Hematopoietic multipotent progenitor cell treated with erythropoietin and hydrocortisone succinate and interleukin-3 and kit ligand, for 4 days (in vitro differentiated cells): ENCODE results near the gene REV3L.

Experiments
- DNase-seq: peaks from one replicate; pipeline ENCODE4 v3.0.0-alpha.2; 2015

The REV3L gene

DNA sequence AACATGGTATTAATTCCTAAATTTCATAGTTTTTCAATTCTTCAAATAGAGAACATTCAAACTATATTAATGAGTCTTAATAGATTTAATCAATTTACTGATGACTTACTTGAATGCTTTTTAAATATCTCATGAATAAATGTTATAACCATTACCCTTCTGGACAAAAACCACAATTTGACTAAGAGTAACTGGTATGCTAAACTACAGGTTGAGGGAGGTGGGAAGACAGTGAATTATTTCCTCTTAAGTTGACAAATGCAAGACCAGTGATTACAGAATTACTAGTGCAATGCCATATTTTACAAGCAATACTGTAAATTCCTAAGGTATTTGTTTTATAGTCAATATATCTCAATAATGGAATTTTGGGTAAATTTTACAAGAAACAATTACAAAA, 65.1 kb downstream of the REV3L start:
- DNase-seq: no peak

DNA sequence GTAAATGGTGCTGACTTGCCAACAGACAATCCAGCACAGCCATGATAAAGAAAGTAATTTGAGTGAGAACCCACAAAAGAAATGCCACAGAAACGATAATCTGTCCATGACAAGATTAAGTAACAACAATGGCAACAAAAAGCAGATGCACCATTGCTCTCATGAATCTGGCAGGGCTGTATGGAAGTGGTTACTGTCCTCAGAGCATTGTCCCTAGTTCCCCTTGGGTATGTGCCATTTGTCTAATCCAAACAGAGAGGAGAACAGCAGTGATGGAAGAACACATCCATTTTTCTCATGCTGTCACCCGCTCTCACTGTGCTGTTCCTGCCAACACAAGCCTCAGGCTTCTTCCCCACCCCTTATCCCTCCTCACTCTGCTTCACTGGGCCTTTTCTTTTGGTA, 65.8 kb downstream of the REV3L start:
- DNase-seq: peak; percentile 82

DNA sequence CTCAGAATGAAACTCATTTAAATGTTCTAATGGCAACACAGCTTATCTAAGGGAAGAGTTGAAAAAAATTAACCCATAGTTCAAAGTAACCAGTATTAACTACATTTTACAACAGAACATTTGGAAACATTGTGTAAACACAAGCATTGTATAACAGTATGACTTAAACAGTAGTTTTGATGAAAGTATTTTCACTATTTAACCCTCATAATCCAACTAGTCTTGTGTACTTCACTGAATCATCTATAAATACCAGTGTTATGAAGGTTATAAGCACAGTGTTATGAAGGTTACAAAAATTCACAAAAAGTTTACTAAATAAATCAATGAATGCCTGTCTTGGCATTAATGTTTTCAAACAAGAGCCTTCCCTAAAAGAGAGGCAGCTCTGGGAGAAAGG, 66.5 kb downstream of the REV3L start:
- no peak for DNase-seq

GRCh38 chr6:111414373-111414772, 68.6 kb downstream of the REV3L start:
- no peak for DNase-seq

- no peak for DNase-seq
Observed at GRCh38 chr6:111411978-111412566, 70.9 kb downstream of the REV3L start.

DNA sequence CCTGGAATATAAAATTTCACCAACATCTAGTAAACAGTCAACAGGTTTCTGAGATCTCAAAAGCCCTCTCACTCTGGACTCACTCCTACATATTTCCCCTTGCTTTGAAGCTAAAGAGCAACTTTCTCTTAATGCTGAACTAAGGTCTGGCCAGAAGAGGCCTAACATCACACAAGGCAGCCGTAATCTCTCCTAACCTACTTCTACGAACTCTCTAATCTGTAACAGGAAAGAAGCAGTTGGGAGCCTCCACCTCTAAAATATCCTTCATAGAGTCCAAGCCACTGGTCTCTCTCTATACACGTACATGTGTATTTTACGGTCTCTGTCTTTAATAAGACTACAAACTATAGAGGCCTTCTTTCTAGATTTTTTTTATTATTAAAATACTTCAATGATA, 72.0 kb downstream of the REV3L start:
- DNase-seq: peak; percentile 50

DNA sequence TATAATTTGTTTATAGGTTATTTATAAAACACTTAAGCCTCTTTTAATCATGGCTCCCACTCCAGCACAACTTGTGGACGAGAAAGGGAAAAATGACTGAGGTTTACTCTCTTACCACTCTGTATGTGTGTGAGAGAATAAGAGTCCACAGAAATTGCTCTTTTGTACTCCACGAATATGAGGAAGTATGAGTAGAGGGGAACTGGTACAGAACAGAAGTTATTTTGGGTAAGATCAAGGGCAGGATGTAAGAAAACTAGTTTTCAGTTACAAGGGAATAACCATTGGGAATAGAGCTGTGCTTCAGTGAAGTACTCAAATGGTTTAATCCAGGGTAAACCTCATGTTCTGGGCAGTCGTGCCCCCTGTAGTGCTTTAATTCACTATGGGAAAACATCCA, 72.6 kb downstream of the REV3L start:
- DNase-seq: peak; percentile 42

- DNase-seq: no peak
Observed at GRCh38 chr6:111409430-111409829, 73.6 kb downstream of the REV3L start.

- DNase-seq: no peak
Observed at GRCh38 chr6:111407686-111408085, 75.3 kb downstream of the REV3L start.

- DNase-seq: peak; percentile 20
Observed at GRCh38 chr6:111406200-111406721, 76.8 kb downstream of the REV3L start.

DNA sequence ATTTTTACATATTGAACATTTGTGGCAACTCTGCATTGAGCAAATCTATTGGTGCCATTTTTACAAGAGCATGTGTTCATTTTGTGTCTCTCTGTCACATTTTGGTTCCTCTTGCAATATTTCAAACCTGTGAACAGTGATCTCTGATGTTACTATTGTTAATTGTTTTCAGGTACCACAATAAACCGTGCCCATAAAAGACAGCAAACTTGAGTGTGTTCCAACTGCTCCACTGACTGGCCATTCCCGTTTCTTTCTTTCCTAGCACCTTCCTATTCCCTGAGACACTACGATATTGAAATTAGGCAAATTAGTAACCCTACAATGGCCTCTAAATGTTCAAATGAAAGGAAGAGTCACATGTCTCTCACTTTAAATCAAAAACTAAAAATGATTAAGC, 79.6 kb downstream of the REV3L start:
- DNase-seq: no peak

DNA sequence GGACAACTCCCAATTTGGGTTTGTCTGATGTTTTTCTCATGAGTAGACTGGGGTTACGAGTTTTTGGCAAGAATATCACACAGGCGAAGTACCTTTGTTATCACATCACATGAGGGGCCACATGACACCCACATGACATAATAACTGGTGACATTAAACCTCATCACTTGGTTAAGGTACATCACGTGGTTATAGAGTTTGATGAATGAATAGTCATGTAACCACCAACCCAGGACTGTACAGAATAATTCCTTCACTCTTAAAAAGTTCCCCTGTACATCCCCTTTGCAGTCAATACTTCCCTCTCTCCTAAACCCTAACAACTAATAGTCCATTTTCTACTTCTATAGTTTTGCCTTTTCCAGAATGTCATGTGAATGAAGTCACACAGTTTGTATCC, 83.4 kb downstream of the REV3L start:
- no peak for DNase-seq

DNA sequence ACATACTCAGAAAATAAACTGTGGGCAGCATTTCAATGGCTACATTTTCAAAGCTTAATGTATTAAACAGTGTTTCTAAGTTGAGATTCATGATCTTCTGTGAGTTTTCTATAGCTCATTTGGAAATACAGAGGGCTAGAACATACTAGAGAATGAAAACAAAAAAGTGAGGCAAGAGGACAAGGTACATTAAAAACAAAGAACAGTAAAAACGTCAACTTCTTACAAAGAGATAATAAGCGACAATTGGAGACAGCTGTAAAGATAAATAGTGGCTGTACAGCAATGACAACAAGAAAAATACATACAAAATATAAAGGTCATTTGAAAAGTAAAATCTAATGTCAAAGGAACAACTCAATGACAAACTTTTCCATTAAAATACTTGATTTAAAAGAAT, 94.3 kb downstream of the REV3L start:
- DNase-seq: no peak

DNA sequence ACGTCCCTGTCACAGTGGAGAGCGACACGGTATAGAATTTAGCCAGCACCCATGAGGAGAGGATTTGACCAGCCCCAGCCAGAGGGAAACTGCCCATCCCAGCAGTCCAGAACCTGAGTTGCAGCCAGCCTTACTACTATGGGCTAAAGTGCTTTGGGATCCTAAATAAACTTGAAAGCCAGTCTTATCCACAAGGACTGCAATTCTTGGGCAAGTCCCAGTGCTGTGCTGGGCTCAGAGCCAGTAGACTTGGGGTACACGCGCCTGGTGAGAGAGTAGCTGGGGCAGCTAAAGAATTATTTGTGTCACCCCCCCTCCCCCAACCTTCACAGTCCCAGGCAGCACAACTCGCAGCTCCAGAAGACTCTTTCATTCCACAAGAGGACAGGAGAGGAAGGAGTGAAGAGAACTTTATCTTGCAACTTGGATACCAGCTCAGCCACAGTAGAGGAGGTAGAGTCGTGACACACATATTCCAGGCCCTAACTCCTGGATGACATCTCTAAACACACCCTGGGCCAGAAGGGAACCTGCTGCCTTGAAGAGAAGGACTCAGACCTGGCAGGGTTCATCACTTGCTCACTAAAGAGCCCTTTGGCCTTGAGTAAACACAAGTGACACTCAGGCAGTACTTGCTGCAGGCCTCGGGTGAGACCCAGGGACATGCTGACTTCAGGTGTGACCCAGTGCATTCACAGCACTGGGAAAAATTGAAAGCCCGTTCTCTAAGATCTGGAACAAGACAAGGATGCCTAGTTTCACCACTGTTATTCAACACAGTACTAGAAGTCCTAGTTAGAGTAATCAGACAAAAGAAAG, 100.3 kb downstream of the REV3L start:
- DNase-seq: no peak

DNA sequence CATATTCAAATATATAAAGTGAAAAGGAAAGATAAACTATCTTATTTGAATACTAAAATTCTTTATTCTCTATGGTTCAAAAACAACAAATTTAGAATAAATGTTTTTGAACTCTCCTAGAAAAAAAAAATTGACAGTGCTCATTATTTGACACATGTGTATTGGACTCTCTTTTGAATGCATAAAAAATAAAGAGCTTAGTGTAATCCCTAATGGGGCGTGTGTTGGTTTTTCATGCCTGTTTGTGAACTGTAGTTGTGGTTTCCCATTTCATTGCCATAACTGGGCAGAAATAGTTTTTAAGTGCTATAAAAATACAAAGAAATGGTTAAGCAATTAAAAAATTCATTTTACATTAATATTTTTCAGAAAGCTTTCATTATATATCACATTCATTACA, 101.3 kb downstream of the REV3L start:
- DNase-seq: no peak

DNA sequence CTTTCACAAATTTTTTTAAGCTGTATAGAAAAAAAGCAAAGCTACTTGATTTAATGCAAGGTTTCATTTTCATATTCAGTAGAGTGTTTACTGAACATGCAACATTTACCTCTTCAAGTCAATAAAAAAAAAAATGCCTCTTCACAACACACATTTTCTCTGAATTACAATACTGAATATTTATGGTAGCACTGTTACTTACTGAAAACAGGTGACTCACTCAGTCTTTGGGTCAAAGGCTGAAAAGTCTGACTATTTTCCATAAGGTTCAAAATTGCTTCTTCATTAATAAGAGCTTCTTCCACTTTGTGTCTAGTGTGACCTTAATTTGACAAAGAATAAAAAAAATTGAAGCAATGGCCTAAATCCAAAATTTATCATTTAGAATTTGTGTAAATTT, 101.9 kb downstream of the REV3L start:
- DNase-seq: no peak

DNA sequence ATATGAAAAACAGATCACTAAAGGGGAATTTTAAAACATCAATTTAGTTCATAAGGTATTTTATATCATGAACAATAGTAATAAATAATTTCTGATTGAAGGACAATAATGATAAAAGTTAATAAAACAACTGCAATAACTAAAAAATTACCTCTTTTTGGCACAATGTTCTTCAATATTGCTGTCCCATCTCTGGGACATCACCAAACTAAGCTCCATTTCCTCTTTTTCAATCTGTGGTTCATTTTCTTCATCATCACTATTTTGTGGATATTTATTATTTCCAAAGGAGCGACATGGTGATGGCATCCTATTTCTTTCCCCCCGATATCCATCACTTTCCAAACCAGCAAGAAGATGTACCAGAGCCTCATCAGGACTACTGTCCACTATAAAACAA, 103.2 kb downstream of the REV3L start:
- DNase-seq: no peak

- DNase-seq: no peak
Observed at GRCh38 chr6:111379302-111379701, 103.7 kb downstream of the REV3L start.

DNA sequence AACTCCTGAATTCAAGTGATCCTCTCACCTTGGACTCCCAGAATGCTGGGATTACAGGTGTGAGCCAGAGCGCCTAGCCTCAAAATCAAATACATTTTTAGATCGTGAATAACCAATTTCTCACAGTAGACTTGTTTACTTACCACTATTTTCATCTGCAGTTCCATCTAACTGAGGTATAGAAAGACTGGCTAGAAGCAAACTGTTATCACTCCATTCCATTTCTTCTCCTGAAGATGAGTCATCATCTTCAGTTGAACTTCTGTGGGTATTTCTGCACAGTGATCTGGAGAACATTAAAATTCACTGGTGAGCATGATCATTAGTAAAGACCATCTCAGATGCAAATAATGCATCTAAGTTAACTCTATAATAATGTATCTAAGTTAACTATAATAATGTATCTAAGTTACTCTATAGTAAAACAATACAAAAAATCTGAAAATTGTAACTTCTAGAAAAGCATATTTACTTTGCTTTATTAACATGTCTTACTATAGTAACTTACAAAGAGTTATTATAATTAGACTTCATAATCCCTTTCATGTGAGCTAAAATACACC, 105.4 kb downstream of the REV3L start:
- DNase-seq: peak; percentile 70

DNA sequence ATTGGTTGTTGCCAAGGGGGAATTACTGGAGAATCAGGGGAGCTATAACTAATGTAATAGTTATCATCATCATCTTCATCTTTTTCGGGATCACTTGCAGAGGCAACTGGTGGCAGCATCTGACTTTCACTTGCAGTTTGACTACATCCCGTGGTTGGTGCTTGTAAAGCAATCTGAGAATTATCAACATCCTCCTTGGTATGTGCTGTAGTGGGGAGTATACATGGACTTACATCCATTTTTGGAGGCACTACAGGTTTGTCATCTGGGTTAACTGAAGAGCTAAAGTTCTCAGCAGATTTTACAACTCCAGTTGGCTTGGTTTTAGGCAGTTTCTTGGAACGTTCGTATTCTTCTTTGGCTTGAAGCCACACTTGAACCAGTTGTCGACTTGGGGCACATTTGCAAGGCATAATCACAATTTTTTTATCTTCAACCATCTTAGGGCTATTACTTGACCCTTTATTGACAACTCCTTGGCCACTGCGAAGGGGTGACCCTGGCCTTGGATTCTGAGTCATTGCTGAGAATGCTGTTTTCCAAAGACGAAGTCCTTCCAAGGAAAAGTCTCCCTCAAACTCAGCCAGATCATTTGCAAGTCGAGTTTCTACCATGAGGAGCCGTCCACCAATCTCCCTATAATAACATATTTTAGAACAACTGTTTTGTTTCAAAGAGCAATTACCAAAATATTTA, 115.5 kb downstream of the REV3L start:
- no peak for DNase-seq

GRCh38 chr6:111361648-111362047, 121.4 kb downstream of the REV3L start:
- peak; percentile 60 for DNase-seq

DNA sequence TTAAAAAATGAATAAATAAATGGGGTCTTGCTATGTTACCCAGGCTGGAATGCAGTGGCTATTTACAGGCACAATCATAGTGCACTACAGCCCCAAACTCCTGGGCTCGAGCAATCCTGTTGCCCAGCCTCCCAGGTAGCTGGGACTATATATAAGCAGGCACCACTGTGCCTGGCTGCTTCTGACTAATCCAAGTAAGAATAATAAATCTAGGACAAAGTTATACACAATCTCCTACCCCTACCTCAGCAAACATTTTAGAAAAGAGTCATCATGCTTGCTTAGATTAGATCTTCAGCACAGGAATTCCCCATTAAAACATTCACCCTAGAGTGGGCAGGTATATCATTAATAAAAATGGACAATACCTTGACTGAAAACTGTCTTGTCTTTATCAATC, 124.6 kb downstream of the REV3L start:
- DNase-seq: no peak

GRCh38 chr6:111357705-111358104, 125.3 kb downstream of the REV3L start:
- peak; percentile 8 for DNase-seq

DNA sequence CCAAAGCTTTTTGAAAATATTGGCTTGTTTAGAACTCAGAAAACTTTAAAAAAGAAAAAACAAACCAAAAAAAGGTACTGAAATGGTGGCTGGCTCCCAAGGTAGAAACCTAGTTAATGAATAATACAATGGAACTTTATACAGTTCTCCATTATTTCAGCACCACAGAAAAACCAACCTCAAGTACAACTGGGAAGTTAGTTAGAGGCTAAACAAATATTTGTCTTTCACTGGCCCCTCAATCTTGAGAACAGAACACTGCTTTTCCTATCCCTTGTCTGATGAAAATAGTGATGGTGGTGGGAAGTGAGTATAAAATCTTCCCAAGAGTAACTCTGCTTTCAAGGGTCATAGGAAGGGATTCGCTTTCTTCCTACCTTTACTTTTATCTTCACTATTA, 126.5 kb downstream of the REV3L start:
- no peak for DNase-seq
